D721Med (cell line): Measurements from ENCODE around the gene SIGLEC15.

Experiments
- DNase-seq: peaks from one replicate; pipeline ENCODE4 v3.0.0; 2011; ENCODE audit warnings: low spot score; ENCODE audit not compliant: insufficient read length
- FAIRE-seq: peaks from 2 replicates; lab custom pipeline; 2011; peaks lifted over from hg19 to GRCh38; lab: Jason Lieb, UNC
- TF ChIP-seq, protein P1 (sequence below): IDR thresholded peaks from 2 replicates; pipeline ENCODE4 v1.5.1; 2012; ENCODE audit warnings: mild to moderate bottlenecking, control low read depth; ENCODE audit not compliant: insufficient read depth; ENCODE audit errors: missing control alignments

Gene SIGLEC15

DNA sequence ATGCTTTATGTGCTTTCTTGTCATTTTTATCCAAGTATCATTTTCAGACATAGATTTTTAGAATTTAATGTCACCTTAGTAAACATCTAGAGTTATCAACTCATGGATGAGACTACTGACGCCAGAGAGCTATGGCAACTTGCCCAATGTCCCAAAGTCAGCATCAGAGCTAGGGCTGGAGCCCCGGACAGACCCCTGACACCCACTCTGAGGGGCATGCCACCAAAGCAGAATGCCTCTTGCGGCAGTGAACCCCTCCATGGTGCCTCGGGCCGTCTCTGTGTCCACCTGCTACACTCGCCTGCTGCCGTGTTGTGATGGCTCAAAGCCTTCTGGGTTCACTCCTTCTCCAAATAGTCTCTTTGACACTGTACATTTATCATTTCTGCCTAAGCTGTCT is 5.4 kb downstream of the SIGLEC15 start:
- no peak for DNase-seq
- TF ChIP-seq, protein P1, sequence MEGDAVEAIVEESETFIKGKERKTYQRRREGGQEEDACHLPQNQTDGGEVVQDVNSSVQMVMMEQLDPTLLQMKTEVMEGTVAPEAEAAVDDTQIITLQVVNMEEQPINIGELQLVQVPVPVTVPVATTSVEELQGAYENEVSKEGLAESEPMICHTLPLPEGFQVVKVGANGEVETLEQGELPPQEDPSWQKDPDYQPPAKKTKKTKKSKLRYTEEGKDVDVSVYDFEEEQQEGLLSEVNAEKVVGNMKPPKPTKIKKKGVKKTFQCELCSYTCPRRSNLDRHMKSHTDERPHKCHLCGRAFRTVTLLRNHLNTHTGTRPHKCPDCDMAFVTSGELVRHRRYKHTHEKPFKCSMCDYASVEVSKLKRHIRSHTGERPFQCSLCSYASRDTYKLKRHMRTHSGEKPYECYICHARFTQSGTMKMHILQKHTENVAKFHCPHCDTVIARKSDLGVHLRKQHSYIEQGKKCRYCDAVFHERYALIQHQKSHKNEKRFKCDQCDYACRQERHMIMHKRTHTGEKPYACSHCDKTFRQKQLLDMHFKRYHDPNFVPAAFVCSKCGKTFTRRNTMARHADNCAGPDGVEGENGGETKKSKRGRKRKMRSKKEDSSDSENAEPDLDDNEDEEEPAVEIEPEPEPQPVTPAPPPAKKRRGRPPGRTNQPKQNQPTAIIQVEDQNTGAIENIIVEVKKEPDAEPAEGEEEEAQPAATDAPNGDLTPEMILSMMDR, result no peak
- no peak for FAIRE-seq

DNA sequence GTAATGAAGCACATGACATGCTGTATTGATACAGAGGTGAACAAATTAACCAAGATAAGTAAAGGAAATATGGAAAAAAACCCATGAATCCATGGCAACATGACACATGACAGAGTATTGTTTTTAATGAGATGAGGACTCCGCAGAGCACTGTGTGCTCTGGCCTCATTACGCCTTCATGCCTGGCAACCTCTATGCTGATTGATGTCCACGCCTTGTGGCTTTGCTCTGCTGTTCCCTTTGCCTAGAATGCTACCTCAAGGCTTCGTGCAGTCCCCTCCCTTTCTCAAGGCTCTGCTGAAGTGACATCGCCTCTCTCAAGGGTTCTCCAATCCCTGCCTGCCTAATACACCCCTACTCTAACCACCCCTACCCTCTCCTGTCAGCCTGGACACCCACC is 8.4 kb downstream of the SIGLEC15 start:
- TF ChIP-seq, protein P1, result no peak
- DNase-seq (no peak), FAIRE-seq (no peak)

DNA sequence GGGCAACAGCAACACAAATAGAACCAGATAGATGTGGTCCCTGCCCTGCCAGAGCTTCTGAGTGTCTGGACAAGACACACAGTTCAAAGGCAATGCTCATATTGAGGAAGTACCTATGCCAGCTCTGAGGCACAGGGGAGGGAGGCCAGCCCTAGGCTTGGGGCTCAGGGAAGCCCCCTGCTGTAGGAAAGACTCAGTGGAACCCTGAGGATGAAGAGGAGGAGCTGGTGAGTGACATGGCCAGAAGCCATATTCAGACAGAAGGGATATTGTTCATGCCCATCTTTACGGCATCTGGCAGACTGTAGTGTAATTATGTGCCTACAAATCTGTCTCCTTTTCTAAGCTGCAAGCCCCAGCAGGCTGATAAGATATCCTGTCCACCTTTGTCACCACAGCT is 8.8 kb downstream of the SIGLEC15 start:
- TF ChIP-seq, protein P1, result no peak
- FAIRE-seq (no peak), DNase-seq (no peak)

DNA sequence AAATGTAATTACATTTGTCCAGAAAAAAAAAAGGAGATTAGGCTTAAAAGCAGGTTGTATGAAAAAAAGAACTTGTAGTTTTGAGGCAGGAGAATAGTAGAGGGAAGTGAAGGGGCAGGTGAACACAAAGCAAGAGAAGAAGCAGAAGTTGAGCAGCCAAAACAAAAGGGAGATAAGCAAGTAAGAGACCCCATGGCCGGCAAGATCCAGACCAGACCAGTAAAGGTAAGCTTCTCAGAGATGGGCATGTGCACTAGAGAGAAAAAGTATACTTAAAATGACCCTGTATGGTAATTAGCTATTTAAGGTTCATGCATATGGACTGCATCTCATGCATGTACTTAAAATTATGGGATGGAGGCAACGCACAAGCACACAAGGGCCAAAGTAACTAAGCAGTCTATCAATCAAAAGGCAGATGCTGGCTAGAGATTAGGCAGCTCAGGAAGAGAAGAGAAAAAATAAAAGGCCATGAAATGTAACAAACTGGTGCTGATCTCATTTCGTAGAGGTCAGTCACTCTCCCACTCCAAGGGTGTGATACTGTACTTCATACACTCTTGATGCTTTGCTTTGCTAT is 9.7 kb downstream of the SIGLEC15 start:
- DNase-seq (no peak), FAIRE-seq (no peak)

DNA sequence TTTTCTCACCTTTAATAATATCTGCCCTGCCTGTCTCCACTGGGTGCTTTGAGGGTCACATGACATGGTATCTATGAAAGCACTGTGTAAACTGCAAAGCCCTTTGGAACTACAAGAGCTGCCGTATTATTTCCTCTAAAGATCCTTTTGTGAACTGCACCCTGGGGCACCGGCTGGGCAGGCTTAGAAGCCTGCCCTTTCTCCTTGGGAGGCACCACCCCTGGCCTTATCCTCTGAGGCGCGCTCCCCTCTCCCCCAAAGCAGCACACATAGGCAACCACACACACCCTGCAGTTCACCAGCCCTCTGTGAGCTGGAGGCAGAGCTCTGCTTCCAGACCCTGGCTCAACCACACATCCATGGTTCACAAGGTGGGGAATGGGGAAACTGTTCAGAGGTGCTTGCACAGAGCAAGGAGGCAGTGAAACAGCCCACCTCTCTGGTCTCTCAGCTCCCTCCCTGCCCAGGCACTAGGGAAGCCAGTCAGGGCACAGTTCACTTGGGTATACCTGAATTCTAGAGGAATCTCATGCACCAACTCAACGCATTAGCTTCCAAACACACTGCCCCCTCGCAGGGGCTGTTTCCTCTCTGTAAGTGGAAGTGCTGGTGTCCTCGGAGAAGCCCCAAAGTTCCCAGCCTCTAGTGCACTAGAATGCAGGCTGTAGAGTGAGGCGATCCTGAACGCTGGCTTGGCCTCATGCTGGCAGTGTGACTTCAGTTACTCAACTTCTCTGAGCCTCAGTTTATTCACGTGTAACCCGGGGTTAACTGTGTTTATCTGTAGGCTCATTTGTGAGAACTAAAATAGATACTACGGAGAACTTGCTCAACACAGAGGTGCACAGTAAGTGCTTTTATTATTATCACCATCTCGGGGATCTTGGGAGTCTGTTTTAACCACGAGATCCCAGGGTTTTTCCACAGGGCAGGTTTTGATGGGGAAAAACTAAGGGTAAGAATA is 11.0 kb downstream of the SIGLEC15 start:
- DNase-seq, result no peak
- no peak for FAIRE-seq
- TF ChIP-seq, protein P1, result no peak

More for the DNA sequence above, 9.7 kb downstream of the SIGLEC15 start:
- TF ChIP-seq, protein P1, result no peak

DNA sequence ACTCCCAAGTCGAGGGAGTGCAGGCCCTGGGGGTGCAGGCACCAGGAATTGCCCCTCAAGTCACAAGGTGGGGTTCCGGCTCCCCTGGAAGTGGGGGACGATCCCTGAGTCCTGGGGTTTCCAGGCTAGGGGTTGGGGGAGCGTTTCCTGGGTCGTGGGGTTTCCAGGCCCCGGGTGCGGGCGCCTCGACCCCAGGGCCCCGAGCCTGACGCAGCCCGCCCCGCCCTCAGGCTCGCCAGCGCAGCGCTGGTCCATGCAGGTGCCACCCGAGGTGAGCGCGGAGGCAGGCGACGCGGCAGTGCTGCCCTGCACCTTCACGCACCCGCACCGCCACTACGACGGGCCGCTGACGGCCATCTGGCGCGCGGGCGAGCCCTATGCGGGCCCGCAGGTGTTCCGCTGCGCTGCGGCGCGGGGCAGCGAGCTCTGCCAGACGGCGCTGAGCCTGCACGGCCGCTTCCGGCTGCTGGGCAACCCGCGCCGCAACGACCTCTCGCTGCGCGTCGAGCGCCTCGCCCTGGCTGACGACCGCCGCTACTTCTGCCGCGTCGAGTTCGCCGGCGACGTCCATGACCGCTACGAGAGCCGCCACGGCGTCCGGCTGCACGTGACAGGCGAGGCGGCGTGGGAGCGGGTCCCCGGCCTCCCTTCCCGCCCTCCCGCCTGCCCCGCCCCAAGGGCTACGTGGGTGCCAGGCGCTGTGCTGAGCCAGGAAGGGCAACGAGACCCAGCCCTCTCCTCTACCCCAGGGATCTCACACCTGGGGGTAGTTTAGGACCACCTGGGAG is 12.0 kb downstream of the SIGLEC15 start:
- TF ChIP-seq, protein P1, result peak; percentile 38
- DNase-seq (no peak), FAIRE-seq (no peak)
